ENCODE measurements around the gene GTF2H4. TPM values are rescaled to one million over a fixed set of nuclear protein-coding genes. Genes with fewer than 3 reads are reported as not detected.
"Not testable (repeated sequence)": the region's sequence is repeated elsewhere in the genome, so short reads cannot be mapped to it uniquely, and the experiment has no call there.

GTF2H4 gene
- total RNA-seq, 1 experiment from 2014 or later: 8.5 TPM

DNA sequence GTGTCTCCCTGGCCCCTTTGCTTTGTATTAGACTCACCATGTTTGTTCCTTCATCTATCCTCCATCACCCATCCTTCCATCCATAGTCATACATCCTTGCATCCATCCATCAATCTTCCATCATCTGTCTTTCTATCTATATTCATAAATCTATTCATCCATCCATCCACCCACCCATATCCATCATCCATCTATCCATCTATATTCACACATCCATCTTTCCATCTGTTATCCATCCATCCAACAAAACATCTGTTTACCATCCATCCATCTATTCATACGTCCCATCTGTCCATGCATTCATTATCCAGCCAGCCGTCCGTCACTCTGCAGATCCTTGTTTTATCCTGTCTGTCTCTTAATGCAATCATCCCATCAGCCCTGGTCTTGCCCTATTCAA is 13.1 kb upstream of the GTF2H4 start:
- DNase-seq (ENCODE audit: low spot score): no peak

DNA sequence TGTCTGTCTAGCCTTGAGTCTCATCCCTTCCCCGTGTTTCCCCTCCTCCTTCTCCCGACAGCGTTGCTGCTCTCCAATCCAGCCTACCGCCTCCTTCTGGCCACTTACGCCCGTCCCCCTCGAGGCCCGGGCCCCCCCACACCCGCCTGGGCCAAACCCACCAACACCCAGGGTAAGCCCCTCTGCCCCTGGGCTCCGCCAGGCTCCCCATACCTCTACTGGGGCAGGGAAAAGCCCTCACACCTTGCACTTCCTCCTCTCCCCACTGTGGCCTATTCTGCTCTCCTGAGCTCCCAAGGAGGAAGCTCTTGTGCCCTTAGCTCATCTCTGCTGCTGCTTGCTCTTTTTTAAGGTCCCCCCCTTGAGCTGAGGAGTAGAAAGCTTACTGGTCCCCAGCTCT is 12.7 kb upstream of the GTF2H4 start:
- no peak for DNase-seq (ENCODE audit: low spot score)

DNA sequence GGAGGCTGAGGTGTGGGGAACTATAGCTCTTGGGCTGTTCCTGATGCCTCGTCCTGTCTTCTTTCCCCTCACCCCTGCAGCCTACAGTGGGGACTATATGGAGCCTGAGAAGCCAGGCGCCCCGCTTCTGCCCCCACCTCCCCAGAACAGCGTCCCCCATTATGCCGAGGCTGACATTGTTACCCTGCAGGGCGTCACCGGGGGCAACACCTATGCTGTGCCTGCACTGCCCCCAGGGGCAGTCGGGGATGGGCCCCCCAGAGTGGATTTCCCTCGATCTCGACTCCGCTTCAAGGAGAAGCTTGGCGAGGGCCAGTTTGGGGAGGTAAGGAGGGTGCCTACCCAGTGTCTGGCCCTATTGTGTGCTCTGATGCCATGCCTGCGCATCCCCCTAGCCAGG is 11.5 kb upstream of the GTF2H4 start:
- no peak for DNase-seq (ENCODE audit: low spot score)

DNA sequence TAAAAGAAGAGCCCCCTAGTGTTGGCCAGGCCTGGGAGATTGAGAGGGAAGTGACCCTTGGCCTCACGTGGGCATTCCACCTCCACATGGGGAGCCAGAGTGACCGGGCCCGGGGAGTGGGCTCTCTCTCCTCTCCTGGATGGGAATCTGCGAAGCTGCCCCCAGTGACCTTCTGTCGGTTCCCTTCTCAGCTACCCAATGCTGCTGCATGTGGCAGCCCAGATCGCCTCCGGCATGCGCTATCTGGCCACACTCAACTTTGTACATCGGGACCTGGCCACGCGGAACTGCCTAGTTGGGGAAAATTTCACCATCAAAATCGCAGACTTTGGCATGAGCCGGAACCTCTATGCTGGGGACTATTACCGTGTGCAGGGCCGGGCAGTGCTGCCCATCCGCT is 10.1 kb upstream of the GTF2H4 start:
- DNase-seq (ENCODE audit: low spot score): no peak

DNA sequence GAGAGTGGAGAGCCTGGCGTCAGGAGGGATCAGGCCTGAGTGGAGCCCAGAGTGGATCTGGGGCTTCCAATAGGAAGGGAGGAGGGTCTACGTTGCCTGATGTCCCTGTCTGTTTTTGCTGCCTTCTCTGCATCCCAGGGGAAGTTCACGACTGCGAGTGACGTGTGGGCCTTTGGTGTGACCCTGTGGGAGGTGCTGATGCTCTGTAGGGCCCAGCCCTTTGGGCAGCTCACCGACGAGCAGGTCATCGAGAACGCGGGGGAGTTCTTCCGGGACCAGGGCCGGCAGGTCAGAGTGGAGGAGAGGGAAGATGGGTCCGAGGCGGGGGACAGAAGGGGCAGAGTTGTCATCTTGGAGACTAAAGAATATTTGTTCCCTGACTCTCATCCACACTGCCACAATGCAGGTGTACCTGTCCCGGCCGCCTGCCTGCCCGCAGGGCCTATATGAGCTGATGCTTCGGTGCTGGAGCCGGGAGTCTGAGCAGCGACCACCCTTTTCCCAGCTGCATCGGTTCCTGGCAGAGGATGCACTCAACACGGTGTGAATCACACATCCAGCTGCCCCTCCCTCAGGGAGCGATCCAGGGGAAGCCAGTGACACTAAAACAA is 9.2 kb upstream of the GTF2H4 start:
- DNase-seq (ENCODE audit: low spot score): no peak

DNA sequence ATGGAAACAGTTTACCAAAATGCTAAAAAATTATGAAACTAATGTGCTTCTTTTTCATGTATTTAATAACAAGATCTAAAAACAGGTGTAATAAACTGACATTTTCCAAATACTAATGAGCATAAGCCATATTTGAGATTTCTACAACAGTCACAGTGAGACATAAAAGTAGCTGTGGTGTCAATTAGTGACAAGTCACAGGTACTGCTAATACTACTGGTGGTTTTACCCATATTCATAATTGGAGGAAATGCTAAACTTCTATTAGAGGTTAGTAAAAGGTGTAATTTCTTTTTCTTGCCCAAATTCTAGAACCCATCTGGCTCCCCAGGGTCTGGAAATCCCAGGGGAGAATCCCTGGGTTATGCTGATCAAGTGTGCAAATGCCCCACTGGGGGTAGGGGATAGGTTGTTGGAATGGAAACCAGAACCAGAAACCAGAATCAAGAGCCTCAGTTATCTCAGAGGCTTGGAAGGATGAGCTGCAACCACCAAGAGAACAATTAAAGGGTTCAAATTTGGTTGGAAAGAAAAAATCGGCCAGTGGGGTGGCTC is 7.1 kb upstream of the GTF2H4 start:
- DNase-seq (ENCODE audit: low spot score): no peak

DNA sequence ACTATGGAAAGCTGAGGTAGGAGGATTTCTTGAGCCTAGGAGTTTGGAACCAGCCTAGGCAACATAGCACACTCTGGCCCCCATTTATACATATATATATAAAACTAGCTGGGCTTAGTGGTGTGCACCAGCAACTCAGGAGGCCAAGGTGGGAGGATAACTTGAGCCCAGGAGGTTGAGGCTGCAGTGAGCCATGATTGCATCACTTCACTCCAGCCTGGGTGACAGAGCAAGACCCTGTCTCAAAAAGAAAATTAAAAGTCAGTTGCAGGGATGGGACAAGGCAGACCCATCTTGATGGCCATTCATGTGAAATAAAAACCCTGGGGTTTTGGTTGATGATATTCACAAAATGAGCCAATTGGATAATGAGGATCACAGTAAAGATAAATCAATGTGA is 6.6 kb upstream of the GTF2H4 start:
- no peak for DNase-seq (ENCODE audit: low spot score)

DNA sequence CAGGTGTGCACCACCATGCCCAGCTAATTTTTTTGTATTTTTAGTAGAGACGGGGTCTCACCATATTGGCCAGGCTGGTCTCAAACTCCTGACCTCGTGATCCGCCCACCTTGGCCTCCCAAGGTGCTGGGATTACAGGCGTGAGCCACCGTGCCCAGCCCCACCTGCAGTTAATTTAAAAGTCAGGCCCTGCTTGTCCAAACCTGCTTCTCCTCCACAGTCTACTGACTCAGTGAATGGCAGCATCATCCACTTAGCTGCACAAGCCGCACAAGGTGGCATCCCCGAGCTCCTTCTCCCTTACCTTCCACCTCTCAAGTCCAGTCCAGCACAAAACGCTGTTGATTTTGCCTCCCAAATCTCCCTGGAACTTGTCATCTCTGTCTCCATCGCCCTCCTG is 5.8 kb upstream of the GTF2H4 start:
- not testable (repeated sequence) for DNase-seq (ENCODE audit: low spot score)

DNA sequence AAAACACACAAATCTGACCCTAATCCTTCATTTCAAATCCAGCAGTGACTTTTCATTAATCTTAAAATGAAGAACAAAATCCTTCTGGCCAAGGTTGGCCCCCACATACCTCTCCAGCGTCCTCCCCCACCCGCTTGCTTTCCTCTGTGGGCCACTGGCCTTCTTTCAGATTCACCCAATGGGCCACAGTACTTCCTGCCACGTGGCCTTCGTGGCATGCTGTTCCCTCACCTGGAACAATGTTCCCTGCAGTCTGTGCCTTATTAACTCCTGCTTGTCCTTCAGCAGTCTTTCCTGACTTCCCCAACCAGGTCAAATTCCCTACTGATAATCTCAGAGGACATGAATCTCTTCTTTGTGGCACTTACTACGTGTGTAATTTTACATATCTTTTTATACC is 5.3 kb upstream of the GTF2H4 start:
- no peak for DNase-seq (ENCODE audit: low spot score)

DNA sequence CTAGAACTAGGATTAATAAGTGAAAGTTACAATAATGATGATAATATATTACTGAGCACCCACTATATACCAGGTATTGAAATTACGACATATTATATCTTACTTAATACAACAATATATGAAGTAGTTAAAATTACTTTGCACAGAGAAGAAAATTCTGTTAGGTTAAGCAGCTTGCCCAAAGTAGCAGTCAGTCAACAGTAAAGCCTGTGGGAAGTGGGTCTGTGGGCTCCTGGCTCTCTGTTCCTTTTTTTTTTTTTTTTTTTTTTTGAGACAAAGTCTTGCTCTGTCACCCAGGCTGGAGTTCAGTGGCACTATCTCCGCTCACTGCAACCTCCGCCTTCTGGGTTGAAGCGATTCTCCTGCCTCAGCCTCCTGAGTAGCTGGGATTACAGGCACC is 4.8 kb upstream of the GTF2H4 start:
- no peak for DNase-seq (ENCODE audit: low spot score)

DNA sequence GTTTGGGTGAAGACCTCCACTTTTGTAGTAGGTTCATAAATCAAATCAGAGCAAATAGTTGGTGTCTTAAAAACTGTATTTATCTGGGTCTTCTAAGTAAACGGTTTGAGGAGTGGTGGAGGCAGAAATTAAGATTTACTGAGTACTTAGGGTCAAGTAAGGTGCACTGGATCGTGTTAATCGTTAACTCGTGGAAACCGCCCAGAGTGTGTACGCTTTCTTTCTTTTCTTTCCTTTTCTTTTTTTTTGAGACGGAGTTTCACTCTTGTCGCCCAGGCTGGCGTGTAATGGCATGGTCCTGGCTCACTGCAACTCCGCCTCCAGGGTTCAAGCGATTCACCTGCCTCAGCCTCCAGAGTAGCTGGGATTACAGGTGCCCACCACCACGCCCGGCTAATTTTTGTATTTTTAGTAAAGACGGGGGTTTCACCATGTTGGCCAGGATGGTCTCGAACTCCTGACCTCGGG is 683 bp upstream of the GTF2H4 start:
- DNase-seq (ENCODE audit: low spot score): not testable (repeated sequence)

DNA sequence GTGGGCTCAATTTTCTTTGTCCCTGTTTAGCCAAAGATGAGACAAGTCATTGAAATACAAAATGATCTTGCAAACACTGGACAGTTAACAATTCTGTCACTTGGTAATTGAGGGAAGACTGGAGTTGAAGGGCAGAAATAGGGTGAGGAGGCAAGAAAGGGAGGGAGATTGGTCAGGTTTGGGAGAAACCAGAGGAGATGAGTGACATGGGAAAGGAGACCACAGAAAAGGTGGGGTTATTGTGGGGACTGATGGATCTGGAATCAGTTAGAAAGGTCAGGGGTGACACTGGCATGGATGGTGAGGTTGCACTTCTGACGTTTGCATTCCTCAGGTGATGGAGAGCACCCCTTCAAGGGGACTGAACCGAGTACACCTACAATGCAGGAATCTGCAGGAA is 693 bp downstream of the GTF2H4 start:
- DNase-seq (ENCODE audit: low spot score): no peak

DNA sequence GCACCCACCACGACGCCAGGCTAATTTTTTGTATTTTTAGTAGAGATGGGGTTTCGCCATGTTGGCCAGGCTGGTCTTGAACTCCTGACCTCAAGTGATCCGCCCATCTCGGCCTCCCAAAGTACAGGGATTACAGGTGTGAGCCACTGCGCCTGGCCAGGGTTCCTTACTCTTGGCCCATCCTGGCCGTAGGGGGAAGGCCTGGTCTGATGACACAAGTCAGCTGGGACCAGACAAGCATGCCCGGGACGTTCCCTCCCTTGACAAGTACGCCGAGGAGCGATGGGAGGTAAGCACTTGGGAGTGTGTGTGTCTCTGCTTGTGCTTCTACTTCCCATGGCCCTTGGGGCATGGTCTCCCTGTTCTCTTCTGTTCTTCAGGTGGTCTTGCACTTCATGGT is 2.5 kb downstream of the GTF2H4 start:
- not testable (repeated sequence) for DNase-seq (ENCODE audit: low spot score)

DNA sequence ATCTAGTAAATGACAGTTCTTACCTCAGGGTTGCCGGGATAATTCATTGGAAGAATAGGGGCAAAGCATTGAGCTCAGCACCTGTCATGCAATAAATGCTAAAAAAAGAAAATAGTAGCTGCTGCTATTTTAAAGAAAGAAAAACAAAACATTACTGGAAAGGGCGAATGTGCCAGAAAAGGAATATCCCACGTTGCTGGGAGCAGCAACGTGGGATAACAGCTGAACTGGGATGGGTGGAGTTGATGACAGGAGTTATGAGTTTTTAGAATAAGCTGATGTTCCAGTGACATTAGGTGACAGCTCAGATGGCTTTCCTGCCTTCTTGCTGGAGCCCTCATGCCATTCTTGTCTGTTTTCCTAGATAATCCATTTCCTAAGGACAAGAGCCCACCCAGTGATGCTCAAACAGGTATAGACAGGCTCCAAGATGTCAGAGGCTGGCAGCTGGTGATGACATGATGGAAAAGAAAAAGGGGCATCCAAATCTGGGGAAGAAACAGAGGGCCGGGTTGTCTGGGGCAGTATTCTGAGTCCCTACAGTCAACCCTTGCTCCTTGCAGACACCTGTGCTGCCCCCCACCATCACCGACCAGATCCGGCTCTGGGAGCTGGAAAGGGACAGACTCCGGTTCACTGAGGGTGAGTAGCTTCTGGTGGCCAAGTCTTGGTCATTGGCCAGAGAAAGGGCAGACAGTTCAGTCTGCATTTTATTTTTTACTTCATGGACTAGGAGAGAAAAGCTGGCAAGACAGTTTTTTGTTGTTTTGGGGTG is 4.9 kb downstream of the GTF2H4 start:
- no peak for DNase-seq (ENCODE audit: low spot score)

DNA sequence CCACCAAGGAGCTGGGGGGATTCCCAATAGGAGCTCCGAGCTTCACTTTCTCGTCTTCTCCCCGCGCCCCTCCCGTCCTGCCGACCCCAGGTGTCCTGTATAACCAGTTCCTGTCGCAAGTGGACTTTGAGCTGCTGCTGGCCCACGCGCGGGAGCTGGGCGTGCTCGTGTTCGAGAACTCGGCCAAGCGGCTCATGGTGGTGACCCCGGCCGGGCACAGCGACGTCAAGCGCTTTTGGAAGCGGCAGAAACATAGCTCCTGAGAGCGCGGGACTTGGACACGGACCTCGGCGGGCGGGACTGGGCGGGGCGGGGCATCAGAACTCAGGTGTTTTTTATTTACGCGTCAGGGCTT is 5.7 kb downstream of the GTF2H4 start:
- DNase-seq (ENCODE audit: low spot score): no peak

DNA sequence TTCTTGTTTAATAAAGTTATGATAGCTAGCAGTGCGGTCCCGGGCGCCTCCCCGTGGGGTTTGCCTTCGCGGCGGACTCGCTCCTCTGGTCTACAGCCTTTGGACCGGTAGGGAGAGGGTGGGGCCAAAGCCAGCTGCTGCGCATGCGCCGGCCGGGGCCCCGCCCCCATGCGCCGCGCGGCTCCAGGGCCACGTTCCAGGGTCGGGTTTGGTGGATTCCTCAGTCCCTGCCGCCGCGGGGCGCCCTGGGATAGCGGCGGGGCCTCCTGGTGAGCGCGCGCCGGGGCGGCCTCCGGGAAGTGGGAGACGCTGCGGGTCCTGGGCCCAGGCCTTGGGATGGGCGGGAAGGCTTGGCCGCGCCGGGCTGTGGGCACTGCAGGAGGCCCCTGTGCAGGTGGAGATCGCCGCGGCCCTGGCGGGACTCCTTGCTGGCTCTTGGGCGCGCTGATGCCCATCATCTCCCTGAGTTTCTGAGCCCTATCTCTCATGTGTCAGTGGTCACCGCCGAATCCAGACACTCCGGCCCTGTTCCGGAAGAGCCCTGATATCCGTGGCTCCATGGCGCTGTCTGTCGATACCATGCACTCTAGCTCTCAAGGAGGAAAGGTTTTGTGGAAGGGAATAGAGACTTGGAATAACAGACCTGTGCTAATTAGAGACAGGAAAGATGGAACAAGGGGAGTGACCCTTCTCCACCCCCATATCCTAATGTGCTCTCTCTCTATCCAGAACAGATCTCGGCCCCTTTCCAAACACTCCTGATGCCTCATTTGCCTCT is 6.3 kb downstream of the GTF2H4 start, which contains the start of gene VARS2:
Gene VARS2, plus strand, starts transcription at position 163 of the 778 bp plus-strand sequence. Its CDS starts 599 bp downstream, at position 762.
- peak; percentile 74 for DNase-seq (ENCODE audit: low spot score)

DNA sequence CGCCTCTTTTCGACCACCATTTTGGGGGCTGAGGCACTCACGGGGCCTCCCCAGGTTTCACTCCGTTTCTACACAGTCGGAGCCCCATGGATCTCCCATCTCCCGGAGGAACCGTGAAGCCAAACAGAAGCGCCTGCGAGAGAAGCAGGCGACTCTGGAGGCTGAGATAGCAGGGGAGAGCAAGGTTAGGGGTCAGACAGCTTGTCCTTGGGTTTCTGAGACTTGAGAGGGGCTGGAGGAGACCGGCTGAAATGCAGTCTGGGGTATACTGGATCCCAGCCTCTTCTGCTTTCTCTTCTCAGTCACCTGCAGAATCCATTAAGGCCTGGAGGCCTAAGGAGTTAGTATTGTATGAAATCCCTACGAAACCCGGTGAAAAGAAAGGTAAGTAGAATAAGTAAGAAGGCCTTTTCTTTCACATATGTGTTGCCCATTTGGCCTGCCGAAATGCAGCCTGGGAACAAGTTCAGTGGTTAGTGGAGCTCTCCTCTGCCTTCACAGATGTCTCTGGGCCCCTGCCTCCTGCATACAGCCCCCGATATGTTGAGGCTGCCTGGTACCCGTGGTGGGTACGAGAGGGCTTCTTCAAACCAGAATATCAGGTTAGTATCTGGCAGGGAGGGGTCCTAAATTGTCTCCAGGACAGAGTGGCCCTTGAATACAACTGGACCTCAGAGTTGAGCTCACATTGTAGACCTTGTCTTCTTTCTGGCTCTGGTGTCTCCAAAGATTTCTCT is 7.0 kb downstream of the GTF2H4 start:
- DNase-seq (ENCODE audit: low spot score): no peak

DNA sequence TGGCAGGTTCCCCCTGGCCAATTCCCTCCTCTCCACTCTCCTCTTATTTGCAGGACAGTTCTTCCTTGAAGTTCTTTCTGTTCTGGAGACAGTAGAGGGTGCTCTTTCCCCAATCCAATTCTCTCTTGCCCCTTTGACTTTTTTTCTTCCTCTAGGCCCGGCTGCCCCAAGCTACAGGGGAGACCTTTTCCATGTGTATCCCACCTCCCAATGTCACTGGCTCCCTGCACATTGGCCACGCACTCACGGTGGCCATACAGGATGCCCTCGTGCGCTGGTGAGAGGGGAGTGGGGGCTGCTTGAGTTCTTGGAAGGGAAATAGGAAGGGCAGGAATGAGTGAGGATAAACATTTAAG is 7.6 kb downstream of the GTF2H4 start:
- DNase-seq (ENCODE audit: low spot score): peak; percentile 54

DNA sequence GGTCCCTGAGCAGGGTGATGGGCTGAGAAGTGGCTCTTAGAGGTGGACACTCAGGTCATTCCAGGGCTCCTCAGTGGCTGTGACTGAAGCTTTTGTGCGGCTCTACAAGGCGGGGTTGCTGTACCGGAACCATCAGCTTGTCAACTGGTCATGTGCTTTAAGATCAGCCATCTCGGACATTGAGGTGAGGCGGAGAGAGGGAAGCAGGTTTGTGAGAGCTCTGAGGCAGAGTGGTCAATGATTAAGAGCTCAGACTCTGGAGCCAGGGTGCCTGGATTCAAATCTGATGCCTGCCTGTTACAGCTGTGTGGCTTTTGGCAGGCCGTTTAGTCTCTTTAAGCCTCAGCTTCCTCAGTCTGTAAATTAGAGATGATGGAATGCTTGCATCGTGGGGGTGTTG is 9.0 kb downstream of the GTF2H4 start:
- DNase-seq (ENCODE audit: low spot score): no peak

DNA sequence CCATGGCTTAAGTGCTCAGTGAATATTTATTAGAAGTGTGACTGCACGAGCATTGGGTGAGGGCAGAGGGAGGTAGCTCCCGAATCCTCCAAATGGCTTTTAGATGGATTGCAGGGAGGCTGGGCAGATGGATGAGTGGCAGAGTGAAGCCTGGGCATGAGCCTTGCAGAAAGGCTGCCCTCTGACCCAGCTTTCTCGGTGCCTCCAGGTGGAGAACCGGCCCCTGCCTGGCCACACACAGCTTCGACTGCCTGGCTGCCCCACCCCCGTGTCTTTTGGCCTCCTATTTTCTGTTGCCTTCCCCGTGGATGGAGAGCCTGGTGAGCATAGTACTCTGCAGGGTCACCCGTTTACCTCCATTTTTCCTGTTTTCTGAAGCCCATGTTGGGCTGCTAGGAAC is 9.5 kb downstream of the GTF2H4 start:
- DNase-seq (ENCODE audit: low spot score): no peak

DNA sequence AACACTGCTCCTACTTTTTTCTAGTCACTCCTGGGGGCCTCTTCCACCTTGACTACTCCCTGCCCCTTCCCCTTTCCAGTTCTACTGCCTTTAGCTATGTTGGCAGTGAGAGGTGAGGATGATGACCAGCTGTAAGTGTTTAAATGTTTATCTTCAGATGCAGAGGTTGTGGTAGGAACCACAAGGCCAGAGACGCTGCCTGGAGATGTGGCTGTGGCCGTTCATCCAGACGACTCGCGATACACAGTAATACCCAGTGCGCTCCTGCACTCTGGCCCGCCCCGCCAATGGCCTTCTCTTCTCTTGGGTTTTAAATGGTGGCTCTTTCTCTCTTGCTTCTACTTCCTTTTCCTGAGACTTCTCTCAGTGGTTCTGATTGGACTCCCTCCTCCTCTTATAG is 10.7 kb downstream of the GTF2H4 start:
- no peak for DNase-seq (ENCODE audit: low spot score)

DNA sequence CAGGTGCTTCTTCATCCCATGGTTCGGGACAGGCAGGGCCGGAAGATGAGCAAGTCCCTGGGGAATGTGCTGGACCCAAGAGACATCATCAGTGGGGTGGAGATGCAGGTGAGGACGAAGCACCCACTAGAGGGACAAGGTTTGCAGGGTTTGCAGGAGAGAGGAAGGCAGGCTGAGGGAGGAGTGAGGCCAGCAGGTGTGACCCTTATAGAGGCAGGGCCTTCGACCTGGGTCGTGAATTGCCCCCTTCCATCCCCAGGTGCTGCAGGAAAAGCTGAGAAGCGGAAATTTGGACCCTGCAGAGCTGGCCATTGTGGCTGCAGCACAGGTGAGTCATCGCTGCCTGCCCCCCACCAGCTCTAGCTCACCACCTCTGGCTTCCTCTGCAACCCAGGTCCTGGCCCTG is 14.4 kb downstream of the GTF2H4 start:
- DNase-seq (ENCODE audit: low spot score): no peak
